ENCODE measurements around the gene RRP1.

Gene RRP1

GRCh38 chr21:43806017-43806710 is 16.8 kb downstream of the RRP1 start:
- Histone ChIP-seq H3K9ac (ENCODE audit: low read length) (no peak overlapping the region), H3K9me3 (ENCODE audit: control insufficient read depth, insufficient read depth, low read depth, low read length) (no peaks in the 10 kb centered on the region), H3K27me3 (ENCODE audit: control insufficient read depth, insufficient read depth, low read length) (no peaks in the 10 kb centered on the region), H3K27ac (ENCODE audit: low read depth, low read length) (no peak overlapping the region), H3K36me3 (ENCODE audit: control insufficient read depth, insufficient read depth, low read length) (peaks cover 42% of the 10 kb centered on the region), H3K4me1 (ENCODE audit: control insufficient read depth, insufficient read depth, low read length) (peaks cover 3% of the 10 kb centered on the region), H3K4me3 (ENCODE audit: low read depth, low read length) (no peak overlapping the region)

GRCh38 chr21:43808367-43808766 is 19.0 kb downstream of the RRP1 start:
- H3K27ac ChIP-seq (ENCODE audit: low read depth, low read length): no peak overlapping the region
- no peaks in the 10 kb centered on the region for H3K27me3 ChIP-seq (ENCODE audit: control insufficient read depth, insufficient read depth, low read length)
- peaks cover 22% of the 10 kb centered on the region for H3K4me1 ChIP-seq (ENCODE audit: control insufficient read depth, insufficient read depth, low read length)
- peaks cover 20% of the 10 kb centered on the region for H3K36me3 ChIP-seq (ENCODE audit: control insufficient read depth, insufficient read depth, low read length)
- no peak overlapping the region for H3K9ac ChIP-seq (ENCODE audit: low read length)
- H3K9me3 ChIP-seq (ENCODE audit: control insufficient read depth, insufficient read depth, low read depth, low read length): no peaks in the 10 kb centered on the region
- H3K4me3 ChIP-seq (ENCODE audit: low read depth, low read length): no peak overlapping the region

DNA sequence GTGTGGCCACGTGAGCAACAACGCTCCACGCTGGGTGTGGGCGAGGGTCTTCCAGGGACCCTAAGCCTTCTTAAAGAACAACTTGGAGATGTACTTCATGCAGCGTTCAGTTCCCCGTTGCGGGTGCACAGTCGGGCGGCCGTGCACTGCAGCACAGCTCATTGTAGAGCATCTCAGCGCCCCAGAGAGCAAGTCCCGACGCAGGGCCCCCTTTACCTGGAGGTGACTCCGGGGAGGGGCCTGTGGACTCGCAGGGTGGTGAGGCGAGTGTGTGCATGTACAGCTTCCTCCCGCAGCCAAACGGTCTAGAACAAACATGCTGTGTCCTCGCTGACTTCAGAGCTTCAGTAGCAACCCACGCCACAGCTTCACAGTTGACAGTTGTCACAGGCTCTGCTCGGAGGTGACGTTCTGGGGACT is 19.5 kb downstream of the RRP1 start:
- peaks cover 22% of the 10 kb centered on the region for H3K4me1 ChIP-seq (ENCODE audit: control insufficient read depth, insufficient read depth, low read length)

GRCh38 chr21:43809346-43809799 is 20.0 kb downstream of the RRP1 start:
- Histone ChIP-seq H3K9ac (ENCODE audit: low read length) (no peak overlapping the region), H3K4me3 (ENCODE audit: low read depth, low read length) (no peak overlapping the region), H3K9me3 (ENCODE audit: control insufficient read depth, insufficient read depth, low read depth, low read length) (no peaks in the 10 kb centered on the region), H3K4me1 (ENCODE audit: control insufficient read depth, insufficient read depth, low read length) (peaks cover 26% of the 10 kb centered on the region), H3K36me3 (ENCODE audit: control insufficient read depth, insufficient read depth, low read length) (peaks cover 9% of the 10 kb centered on the region), H3K27ac (ENCODE audit: low read depth, low read length) (no peak overlapping the region), H3K27me3 (ENCODE audit: control insufficient read depth, insufficient read depth, low read length) (no peaks in the 10 kb centered on the region)

More for the DNA sequence above, 19.5 kb downstream of the RRP1 start:
- Histone ChIP-seq H3K9me3 (ENCODE audit: control insufficient read depth, insufficient read depth, low read depth, low read length) (no peaks in the 10 kb centered on the region), H3K27ac (ENCODE audit: low read depth, low read length) (no peak overlapping the region), H3K36me3 (ENCODE audit: control insufficient read depth, insufficient read depth, low read length) (peaks cover 15% of the 10 kb centered on the region), H3K9ac (ENCODE audit: low read length) (no peak overlapping the region), H3K27me3 (ENCODE audit: control insufficient read depth, insufficient read depth, low read length) (no peaks in the 10 kb centered on the region), H3K4me3 (ENCODE audit: low read depth, low read length) (no peak overlapping the region)

GRCh38 chr21:43809853-43810504 is 20.6 kb downstream of the RRP1 start:
- no peak overlapping the region for H3K4me3 ChIP-seq (ENCODE audit: low read depth, low read length)
- H3K9ac ChIP-seq (ENCODE audit: low read length): no peak overlapping the region
- no peak overlapping the region for H3K27ac ChIP-seq (ENCODE audit: low read depth, low read length)

GRCh38 chr21:43810505-43811261 is 21.3 kb downstream of the RRP1 start:
- Histone ChIP-seq H3K36me3 (ENCODE audit: control insufficient read depth, insufficient read depth, low read length) (peaks cover 5% of the 10 kb centered on the region), H3K4me1 (ENCODE audit: control insufficient read depth, insufficient read depth, low read length) (peaks cover 32% of the 10 kb centered on the region), H3K9ac (ENCODE audit: low read length) (no peak overlapping the region), H3K27me3 (ENCODE audit: control insufficient read depth, insufficient read depth, low read length) (no peaks in the 10 kb centered on the region), H3K4me3 (ENCODE audit: low read depth, low read length) (peak overlapping the region; percentile 27; the same call in 1 of the 2 replicates), H3K27ac (ENCODE audit: low read depth, low read length) (no peak overlapping the region), H3K9me3 (ENCODE audit: control insufficient read depth, insufficient read depth, low read depth, low read length) (no peaks in the 10 kb centered on the region)

More at GRCh38 chr21:43809853-43810504, 20.6 kb downstream of the RRP1 start:
- Histone ChIP-seq H3K27me3 (ENCODE audit: control insufficient read depth, insufficient read depth, low read length) (no peaks in the 10 kb centered on the region), H3K36me3 (ENCODE audit: control insufficient read depth, insufficient read depth, low read length) (peaks cover 8% of the 10 kb centered on the region), H3K9me3 (ENCODE audit: control insufficient read depth, insufficient read depth, low read depth, low read length) (no peaks in the 10 kb centered on the region), H3K4me1 (ENCODE audit: control insufficient read depth, insufficient read depth, low read length) (peaks cover 32% of the 10 kb centered on the region)

DNA sequence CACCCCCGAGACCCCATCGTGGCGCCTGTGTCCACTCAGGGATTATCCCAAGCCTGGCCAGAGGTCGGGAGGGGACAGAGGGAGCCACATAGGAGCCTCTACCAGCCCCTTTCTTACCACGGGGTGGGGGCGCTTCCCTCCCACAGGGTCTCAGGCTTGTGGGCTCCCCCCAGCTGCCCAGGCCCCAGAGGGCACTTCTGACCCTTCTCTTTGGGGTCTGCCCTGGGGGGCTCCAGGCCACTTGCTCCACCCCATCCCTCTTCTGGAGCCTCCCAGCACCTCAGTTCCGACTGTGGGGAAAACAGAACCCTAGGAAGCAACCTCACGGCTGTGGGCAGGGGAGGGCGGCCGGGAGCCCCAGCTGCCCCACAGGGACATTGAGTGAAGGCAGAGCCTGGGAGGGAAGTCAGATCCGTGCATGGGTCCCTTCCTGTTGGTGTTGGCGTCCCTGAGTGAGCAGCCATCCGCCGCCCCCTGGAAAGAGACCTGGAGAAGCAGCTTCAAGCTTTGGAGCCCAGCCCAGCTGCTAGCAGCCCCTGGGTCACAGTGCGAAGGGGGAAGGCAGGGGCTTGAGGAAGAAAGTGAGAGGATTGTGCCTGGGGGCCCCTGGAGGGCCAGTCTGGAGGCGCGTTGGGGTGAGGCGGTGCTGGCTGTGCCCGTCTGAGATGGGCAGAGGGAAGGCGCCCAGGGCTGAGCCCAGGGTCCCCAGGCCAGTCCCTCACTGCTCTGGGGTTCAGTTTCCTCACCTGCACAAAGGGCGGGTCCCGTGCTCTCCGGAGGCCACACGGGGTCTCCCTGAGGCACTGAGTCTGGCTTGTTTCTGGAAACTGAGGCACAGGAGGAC is 22.1 kb downstream of the RRP1 start:
- Histone ChIP-seq H3K27ac (ENCODE audit: low read depth, low read length) (no peak overlapping the region), H3K9ac (ENCODE audit: low read length) (no peak overlapping the region), H3K4me1 (ENCODE audit: control insufficient read depth, insufficient read depth, low read length) (peaks cover 32% of the 10 kb centered on the region), H3K4me3 (ENCODE audit: low read depth, low read length) (peak overlapping the region; percentile 27; the same call in 1 of the 2 replicates), H3K27me3 (ENCODE audit: control insufficient read depth, insufficient read depth, low read length) (no peaks in the 10 kb centered on the region), H3K9me3 (ENCODE audit: control insufficient read depth, insufficient read depth, low read depth, low read length) (no peaks in the 10 kb centered on the region), H3K36me3 (ENCODE audit: control insufficient read depth, insufficient read depth, low read length) (no peaks in the 10 kb centered on the region)

DNA sequence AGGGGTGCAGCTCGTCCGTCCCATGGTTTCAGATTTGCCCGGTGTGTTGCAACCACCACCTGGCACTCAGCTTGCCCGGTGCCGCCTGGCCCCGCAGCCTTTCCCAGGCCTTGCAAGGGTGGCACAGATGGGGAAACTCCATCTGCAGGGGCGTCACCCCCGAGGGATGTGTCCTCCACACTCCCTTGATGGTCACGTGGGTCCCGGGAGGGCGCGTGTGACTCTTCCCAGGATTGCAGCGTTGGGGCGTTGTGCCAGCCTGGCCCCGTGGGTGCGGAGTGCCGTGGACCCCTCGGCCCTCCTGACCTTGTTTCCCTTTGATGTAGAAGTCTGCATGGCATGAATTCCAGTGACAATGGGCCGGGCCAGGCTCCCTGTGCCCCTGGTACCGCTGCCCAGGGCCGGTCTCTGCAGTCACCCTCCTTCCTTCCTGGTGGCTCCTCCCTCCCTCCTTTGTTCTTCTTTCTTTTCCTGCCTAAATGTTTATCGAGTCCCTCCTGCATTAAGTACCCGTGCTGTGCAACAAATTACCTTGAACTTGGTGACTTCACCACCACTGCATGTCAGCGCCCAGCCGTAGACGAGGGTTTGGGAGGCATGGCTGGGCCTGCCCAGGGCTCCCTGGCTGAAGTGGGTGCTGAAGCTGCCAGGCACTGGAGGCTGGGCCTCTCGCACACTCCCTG is 22.9 kb downstream of the RRP1 start:
- Histone ChIP-seq H3K27ac (ENCODE audit: low read depth, low read length) (no peak overlapping the region), H3K9me3 (ENCODE audit: control insufficient read depth, insufficient read depth, low read depth, low read length) (no peaks in the 10 kb centered on the region), H3K4me3 (ENCODE audit: low read depth, low read length) (no peak overlapping the region), H3K36me3 (ENCODE audit: control insufficient read depth, insufficient read depth, low read length) (no peaks in the 10 kb centered on the region), H3K4me1 (ENCODE audit: control insufficient read depth, insufficient read depth, low read length) (peaks cover 32% of the 10 kb centered on the region), H3K27me3 (ENCODE audit: control insufficient read depth, insufficient read depth, low read length) (no peaks in the 10 kb centered on the region), H3K9ac (ENCODE audit: low read length) (no peak overlapping the region)

DNA sequence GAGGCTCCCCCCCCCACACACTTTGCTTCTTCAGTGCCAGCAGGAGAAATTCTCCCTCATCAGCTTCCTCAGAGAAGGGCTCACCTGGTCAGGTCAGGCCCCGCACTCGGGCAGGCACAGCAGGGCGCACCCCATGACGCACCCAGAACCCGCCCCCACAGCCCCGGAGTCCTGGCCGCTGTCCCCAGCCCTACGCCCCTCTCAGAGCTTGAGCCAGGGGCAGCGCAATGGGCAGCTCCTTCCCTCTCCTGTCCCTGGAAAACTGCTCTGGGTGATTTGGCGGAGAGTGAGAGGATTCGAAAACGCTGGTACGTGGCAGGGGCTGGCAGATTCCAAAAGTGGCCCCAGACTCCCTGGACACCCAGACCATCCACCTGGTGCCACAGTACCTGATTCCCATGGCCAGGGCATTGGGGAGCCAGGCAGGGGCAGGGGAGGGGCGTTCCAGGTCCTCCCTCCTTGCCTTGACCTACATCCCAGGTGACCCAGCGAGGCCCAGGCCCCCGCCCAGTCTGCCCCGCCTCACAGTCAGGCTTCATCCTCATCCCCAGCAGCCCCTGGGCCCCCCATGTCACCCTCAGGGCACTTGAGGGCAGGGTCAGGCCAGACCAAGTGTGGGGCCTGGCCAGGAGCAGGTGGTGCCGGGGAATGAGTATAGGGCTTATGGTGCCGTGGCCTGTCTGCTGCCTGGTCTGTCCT is 23.7 kb downstream of the RRP1 start:
- Histone ChIP-seq H3K9ac (ENCODE audit: low read length) (no peak overlapping the region), H3K4me3 (ENCODE audit: low read depth, low read length) (no peak overlapping the region), H3K4me1 (ENCODE audit: control insufficient read depth, insufficient read depth, low read length) (peaks cover 32% of the 10 kb centered on the region), H3K9me3 (ENCODE audit: control insufficient read depth, insufficient read depth, low read depth, low read length) (no peaks in the 10 kb centered on the region), H3K27me3 (ENCODE audit: control insufficient read depth, insufficient read depth, low read length) (no peaks in the 10 kb centered on the region), H3K27ac (ENCODE audit: low read depth, low read length) (no peak overlapping the region), H3K36me3 (ENCODE audit: control insufficient read depth, insufficient read depth, low read length) (no peaks in the 10 kb centered on the region)

- Histone ChIP-seq H3K36me3 (ENCODE audit: control insufficient read depth, insufficient read depth, low read length) (no peaks in the 10 kb centered on the region), H3K4me3 (ENCODE audit: low read depth, low read length) (no peak overlapping the region), H3K27me3 (ENCODE audit: control insufficient read depth, insufficient read depth, low read length) (no peaks in the 10 kb centered on the region), H3K9me3 (ENCODE audit: control insufficient read depth, insufficient read depth, low read depth, low read length) (no peaks in the 10 kb centered on the region; the same call in 1 of the 2 replicates), H3K4me1 (ENCODE audit: control insufficient read depth, insufficient read depth, low read length) (peaks cover 34% of the 10 kb centered on the region), H3K9ac (ENCODE audit: low read length) (no peak overlapping the region), H3K27ac (ENCODE audit: low read depth, low read length) (no peak overlapping the region)
Measured at GRCh38 chr21:43813656-43813980, 24.2 kb downstream of the RRP1 start.

Data from HUES6 (cell line).